ENCODE results near the gene PCDH7. TPM values are rescaled to one million over a fixed set of nuclear protein-coding genes. Genes with fewer than 3 reads are reported as not detected.

The PCDH7 gene
- total RNA-seq, 2 donors from 2014 or later: not detected

GRCh38 chr4:30722092-30722358 lies 1.9 kb downstream of the PCDH7 start:
- H3K27me3 Mint-ChIP-seq: peaks cover 32% of the 10 kb centered on the region
- H3K4me3 Mint-ChIP-seq: no peak overlapping the region
- peaks cover 7% of the 10 kb centered on the region for H3K36me3 Mint-ChIP-seq (ENCODE audit: low read depth)
- ATAC-seq (replicated peaks): no peak
- no peaks in the 10 kb centered on the region for H3K9me3 Mint-ChIP-seq
- H3K27ac Mint-ChIP-seq: no peak overlapping the region
- H3K4me1 Mint-ChIP-seq: peaks cover 4% of the 10 kb centered on the region

DNA sequence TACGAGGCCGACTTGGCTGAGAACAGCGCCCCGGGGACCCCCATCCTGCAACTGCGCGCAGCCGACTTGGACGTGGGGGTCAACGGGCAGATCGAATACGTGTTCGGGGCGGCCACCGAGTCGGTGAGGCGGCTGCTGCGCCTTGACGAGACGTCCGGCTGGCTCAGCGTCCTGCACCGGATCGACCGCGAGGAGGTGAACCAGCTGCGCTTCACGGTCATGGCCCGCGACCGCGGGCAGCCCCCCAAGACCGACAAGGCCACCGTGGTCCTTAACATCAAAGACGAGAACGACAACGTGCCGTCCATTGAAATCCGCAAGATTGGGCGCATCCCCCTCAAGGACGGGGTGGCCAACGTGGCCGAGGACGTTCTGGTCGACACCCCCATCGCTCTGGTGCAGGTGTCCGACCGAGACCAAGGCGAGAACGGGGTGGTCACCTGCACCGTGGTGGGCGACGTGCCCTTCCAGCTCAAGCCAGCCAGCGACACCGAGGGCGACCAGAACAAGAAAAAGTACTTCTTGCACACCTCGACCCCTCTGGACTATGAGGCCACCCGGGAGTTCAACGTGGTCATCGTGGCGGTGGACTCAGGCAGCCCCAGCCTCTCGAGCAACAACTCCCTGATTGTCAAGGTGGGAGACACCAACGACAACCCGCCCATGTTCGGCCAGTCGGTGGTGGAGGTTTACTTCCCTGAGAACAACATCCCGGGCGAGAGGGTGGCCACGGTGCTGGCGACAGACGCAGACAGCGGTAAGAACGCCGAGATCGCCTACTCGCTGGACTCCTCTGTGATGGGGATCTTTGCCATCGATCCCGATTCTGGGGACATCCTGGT lies 2.4 kb downstream of the PCDH7 start:
- peaks cover 30% of the 10 kb centered on the region for H3K27me3 Mint-ChIP-seq
- peaks cover under 1% of the 10 kb centered on the region for H3K4me1 Mint-ChIP-seq
- no peaks in the 10 kb centered on the region for H3K9me3 Mint-ChIP-seq
- H3K4me3 Mint-ChIP-seq: no peak overlapping the region
- ATAC-seq (replicated peaks): no peak
- peaks cover 7% of the 10 kb centered on the region for H3K36me3 Mint-ChIP-seq (ENCODE audit: low read depth)
- no peak overlapping the region for H3K27ac Mint-ChIP-seq

DNA sequence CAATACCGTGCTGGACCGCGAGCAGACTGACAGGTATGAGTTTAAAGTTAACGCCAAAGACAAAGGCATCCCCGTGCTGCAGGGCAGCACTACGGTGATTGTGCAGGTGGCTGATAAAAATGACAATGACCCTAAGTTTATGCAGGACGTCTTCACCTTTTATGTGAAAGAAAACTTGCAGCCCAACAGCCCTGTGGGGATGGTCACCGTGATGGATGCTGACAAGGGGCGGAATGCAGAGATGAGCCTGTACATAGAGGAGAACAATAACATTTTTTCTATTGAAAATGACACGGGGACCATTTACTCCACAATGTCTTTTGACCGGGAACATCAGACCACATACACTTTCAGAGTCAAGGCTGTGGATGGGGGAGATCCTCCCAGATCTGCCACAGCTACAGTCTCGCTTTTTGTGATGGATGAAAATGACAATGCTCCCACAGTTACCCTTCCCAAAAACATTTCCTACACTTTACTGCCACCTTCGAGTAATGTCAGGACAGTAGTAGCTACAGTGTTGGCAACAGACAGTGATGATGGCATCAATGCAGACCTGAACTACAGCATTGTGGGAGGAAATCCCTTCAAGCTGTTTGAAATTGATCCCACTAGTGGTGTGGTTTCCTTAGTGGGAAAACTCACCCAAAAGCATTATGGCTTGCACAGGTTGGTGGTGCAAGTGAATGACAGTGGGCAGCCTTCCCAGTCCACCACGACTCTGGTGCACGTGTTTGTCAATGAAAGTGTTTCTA lies 3.2 kb downstream of the PCDH7 start:
- no peak for ATAC-seq (replicated peaks)
- H3K9me3 Mint-ChIP-seq: no peaks in the 10 kb centered on the region
- no peak overlapping the region for H3K4me3 Mint-ChIP-seq
- H3K4me1 Mint-ChIP-seq: no peaks in the 10 kb centered on the region
- peaks cover 25% of the 10 kb centered on the region for H3K27me3 Mint-ChIP-seq
- peaks cover 7% of the 10 kb centered on the region for H3K36me3 Mint-ChIP-seq (ENCODE audit: low read depth)
- no peak overlapping the region for H3K27ac Mint-ChIP-seq

DNA sequence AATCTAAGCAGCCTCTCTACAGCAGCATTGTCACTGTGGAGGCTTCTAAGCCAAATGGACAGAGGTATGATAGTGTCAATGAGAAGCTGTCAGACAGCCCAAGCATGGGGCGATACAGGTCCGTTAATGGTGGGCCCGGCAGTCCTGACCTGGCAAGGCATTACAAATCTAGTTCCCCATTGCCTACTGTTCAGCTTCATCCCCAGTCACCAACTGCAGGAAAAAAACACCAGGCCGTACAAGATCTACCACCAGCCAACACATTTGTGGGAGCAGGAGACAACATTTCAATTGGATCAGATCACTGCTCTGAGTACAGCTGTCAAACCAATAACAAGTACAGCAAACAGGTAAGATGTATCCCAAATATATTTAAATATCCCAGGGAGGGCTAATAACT lies 4.1 kb downstream of the PCDH7 start:
- no peaks in the 10 kb centered on the region for H3K4me1 Mint-ChIP-seq
- no peak overlapping the region for H3K4me3 Mint-ChIP-seq
- peaks cover 7% of the 10 kb centered on the region for H3K36me3 Mint-ChIP-seq (ENCODE audit: low read depth)
- H3K27me3 Mint-ChIP-seq: peaks cover 17% of the 10 kb centered on the region
- H3K27ac Mint-ChIP-seq: no peak overlapping the region
- H3K9me3 Mint-ChIP-seq: no peaks in the 10 kb centered on the region
- no peak for ATAC-seq (replicated peaks)

GRCh38 chr4:30725562-30725961 lies 5.4 kb downstream of the PCDH7 start:
- no peaks in the 10 kb centered on the region for H3K4me1 Mint-ChIP-seq
- no peak overlapping the region for H3K27ac Mint-ChIP-seq
- H3K27me3 Mint-ChIP-seq: peaks cover 15% of the 10 kb centered on the region
- H3K9me3 Mint-ChIP-seq: no peaks in the 10 kb centered on the region
- peaks cover 5% of the 10 kb centered on the region for H3K36me3 Mint-ChIP-seq (ENCODE audit: low read depth)
- no peak for ATAC-seq (replicated peaks)
- H3K4me3 Mint-ChIP-seq: no peak overlapping the region

DNA sequence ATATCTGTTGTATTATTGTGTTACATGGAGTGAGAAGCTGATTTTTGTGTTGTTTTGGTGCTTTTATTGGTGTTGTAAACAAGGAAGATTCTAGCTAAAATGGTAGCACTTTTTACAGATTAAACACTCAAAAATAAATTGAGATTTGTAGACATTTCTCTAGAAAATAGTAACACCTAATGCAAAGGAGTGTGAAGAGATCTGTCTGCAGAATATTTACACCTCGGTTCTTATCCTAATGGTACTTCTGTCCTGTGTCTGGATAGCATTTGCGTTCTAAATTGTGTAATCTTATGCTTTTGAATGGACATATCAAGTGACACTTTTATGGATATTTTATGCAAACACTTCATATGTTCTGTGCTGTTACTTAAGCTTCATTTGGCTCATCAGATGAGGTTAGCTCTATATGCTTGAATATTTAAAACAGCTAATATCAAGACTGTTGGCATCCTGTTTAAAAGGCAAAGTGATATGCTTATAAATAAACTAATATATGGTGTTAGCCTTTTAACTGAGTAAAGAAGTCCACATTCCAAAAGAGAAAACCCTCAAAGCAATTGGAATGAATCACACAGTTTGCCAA lies 6.0 kb downstream of the PCDH7 start:
- no peak for ATAC-seq (replicated peaks)
- H3K27ac Mint-ChIP-seq: no peak overlapping the region
- H3K36me3 Mint-ChIP-seq (ENCODE audit: low read depth): no peaks in the 10 kb centered on the region

DNA sequence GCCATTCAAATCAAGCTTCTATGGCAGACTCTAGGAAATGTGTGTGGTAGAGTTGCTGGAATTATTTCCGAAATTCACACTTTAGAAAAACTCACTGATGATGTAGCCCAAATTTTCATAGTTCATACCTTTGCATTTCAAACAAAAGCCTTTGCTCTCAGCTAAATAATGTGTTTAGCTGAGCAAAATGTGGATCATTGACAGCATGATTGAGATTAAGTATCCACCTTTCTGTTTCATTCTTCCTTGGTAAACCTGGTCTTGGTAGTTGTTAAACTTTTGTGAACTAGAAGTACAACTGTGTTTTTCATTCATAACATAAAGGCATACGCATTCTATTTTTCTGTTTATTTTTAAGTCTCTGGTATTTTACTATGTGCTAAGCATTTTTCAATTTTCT lies 7.2 kb downstream of the PCDH7 start:
- Mint-ChIP-seq H3K4me1 (no peaks in the 10 kb centered on the region), H3K9me3 (no peaks in the 10 kb centered on the region), H3K27ac (no peak overlapping the region), H3K4me3 (no peak overlapping the region), H3K36me3 (ENCODE audit: low read depth) (no peaks in the 10 kb centered on the region), H3K27me3 (peaks cover 10% of the 10 kb centered on the region)
- no peak for ATAC-seq (replicated peaks)

More for the DNA sequence above, 6.0 kb downstream of the PCDH7 start:
- no peak overlapping the region for H3K4me3 Mint-ChIP-seq
- peaks cover 10% of the 10 kb centered on the region for H3K27me3 Mint-ChIP-seq
- no peaks in the 10 kb centered on the region for H3K9me3 Mint-ChIP-seq
- no peaks in the 10 kb centered on the region for H3K4me1 Mint-ChIP-seq

DNA sequence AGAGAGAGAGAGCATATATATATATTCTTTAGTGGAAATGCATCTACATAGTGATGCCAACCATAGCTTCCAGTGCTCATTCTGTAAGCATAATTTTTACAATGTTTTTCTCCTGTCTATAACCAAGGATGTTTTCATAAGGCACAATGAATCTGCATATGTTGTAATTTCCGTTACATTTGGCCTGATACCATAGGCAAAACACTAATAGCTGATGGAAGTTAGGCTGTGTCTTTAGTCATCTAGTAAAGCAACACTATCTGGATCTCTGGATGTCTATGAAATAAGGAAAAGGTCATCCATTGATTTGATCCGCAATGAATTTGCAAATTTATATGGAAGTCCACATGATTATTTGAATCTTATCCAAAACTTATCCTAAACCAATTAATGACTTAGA lies 8.1 kb downstream of the PCDH7 start:
- peaks cover 7% of the 10 kb centered on the region for H3K27me3 Mint-ChIP-seq
- ATAC-seq (replicated peaks): no peak
- no peaks in the 10 kb centered on the region for H3K9me3 Mint-ChIP-seq
- no peak overlapping the region for H3K27ac Mint-ChIP-seq
- no peaks in the 10 kb centered on the region for H3K4me1 Mint-ChIP-seq
- no peak overlapping the region for H3K4me3 Mint-ChIP-seq
- no peaks in the 10 kb centered on the region for H3K36me3 Mint-ChIP-seq (ENCODE audit: low read depth)

- Mint-ChIP-seq H3K9me3 (peaks cover 9% of the 10 kb centered on the region), H3K27me3 (no peaks in the 10 kb centered on the region), H3K27ac (no peak overlapping the region), H3K36me3 (ENCODE audit: low read depth) (no peaks in the 10 kb centered on the region), H3K4me1 (no peaks in the 10 kb centered on the region), H3K4me3 (no peak overlapping the region)
- ATAC-seq (replicated peaks): no peak
Observed at GRCh38 chr4:30743897-30744296, 23.7 kb downstream of the PCDH7 start.

GRCh38 chr4:30744386-30744785 lies 24.2 kb downstream of the PCDH7 start:
- Mint-ChIP-seq H3K9me3 (peaks cover 9% of the 10 kb centered on the region), H3K4me3 (no peak overlapping the region), H3K27ac (no peak overlapping the region), H3K27me3 (no peaks in the 10 kb centered on the region), H3K36me3 (ENCODE audit: low read depth) (no peaks in the 10 kb centered on the region), H3K4me1 (no peaks in the 10 kb centered on the region)
- no peak for ATAC-seq (replicated peaks)

DNA sequence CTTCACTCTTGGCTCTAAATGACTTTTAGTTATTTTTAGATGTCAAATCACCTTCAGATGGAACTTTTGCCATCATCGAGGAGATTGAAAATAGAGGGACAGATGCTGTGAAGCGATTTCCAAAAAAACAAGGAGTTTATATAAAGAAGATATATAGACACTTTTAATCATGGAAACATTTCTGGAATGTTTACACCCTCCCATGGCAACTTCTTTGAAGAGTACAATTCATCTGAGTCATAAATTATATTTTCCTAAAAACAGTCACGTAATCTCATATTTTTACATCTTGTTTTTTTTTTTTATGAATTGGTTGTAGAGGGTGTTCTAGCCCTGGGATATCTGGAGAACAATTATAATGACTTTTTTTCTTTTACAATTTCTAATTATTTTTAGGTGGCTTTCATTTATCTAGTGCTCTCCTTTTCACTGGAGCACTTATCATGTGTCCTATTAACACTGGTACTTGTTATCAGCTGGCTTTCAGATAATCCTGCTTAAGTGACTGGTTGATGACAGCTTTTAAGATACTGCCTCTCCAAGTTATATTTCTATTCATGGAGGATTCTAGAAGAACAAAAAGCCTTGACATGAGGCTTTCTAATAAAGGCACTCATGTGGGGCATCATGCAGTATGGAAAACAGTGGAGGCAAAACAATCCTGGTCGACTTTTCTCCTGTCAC lies 24.9 kb downstream of the PCDH7 start:
- no peak overlapping the region for H3K4me3 Mint-ChIP-seq
- no peaks in the 10 kb centered on the region for H3K4me1 Mint-ChIP-seq
- no peak overlapping the region for H3K27ac Mint-ChIP-seq
- H3K36me3 Mint-ChIP-seq (ENCODE audit: low read depth): no peaks in the 10 kb centered on the region
- H3K27me3 Mint-ChIP-seq: no peaks in the 10 kb centered on the region
- H3K9me3 Mint-ChIP-seq: peaks cover 9% of the 10 kb centered on the region
- no peak for ATAC-seq (replicated peaks)

- no peak overlapping the region for H3K27ac Mint-ChIP-seq
- no peak for ATAC-seq (replicated peaks)
- no peaks in the 10 kb centered on the region for H3K4me1 Mint-ChIP-seq
- no peaks in the 10 kb centered on the region for H3K36me3 Mint-ChIP-seq (ENCODE audit: low read depth)
- H3K9me3 Mint-ChIP-seq: peaks cover 9% of the 10 kb centered on the region
- H3K27me3 Mint-ChIP-seq: no peaks in the 10 kb centered on the region
- no peak overlapping the region for H3K4me3 Mint-ChIP-seq
Observed at GRCh38 chr4:30746735-30747134, 26.6 kb downstream of the PCDH7 start.

DNA sequence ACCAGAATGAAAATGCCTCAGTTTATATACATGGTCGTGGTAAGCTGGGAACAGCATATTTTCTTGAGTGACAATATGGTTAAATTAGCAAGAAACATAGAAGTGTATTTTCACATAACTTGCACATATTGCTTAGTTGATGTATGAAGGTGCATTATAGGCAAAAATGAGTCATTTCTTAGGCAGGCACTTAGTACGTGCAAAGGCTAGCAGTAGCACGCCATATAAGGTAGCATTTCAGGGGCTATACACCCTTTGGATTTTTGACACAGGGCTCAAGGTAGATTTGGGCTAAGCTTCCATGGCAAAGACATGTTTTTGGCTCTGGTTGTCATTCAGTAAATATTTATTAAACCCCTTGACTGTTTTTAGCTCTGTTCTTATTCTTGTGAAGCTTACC lies 33.1 kb downstream of the PCDH7 start:
- Mint-ChIP-seq H3K27me3 (no peaks in the 10 kb centered on the region), H3K9me3 (no peaks in the 10 kb centered on the region), H3K4me1 (no peaks in the 10 kb centered on the region), H3K4me3 (no peak overlapping the region), H3K36me3 (ENCODE audit: low read depth) (no peaks in the 10 kb centered on the region), H3K27ac (no peak overlapping the region)
- no peak for ATAC-seq (replicated peaks)

DNA sequence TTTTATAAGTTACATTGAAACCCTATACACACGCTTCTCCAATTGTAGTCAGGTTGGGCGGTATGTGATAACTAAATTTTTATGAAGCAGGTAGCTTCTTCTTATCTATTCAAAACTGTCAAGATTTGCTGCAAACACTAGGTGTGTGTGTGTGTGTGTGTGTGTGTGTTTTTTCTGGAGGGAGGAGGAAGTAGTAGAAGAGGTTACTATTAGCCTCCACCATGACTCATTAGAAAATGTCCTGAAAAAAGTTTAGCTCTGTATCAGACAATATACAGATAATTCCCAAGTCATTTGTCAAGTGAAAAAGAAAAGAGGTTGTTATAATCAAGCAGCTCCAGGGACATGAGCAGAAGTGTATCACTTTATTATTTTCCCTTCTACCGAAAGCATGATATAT lies 33.9 kb downstream of the PCDH7 start:
- Mint-ChIP-seq H3K27ac (no peak overlapping the region), H3K36me3 (ENCODE audit: low read depth) (no peaks in the 10 kb centered on the region), H3K27me3 (no peaks in the 10 kb centered on the region), H3K4me3 (no peak overlapping the region), H3K4me1 (no peaks in the 10 kb centered on the region), H3K9me3 (no peaks in the 10 kb centered on the region)
- no peak for ATAC-seq (replicated peaks)

- H3K27ac Mint-ChIP-seq: no peak overlapping the region
Observed at GRCh38 chr4:30755346-30755745, 35.2 kb downstream of the PCDH7 start.

More at GRCh38 chr4:30755346-30755745, 35.2 kb downstream of the PCDH7 start:
- no peak overlapping the region for H3K4me3 Mint-ChIP-seq
- H3K27me3 Mint-ChIP-seq: no peaks in the 10 kb centered on the region
- no peaks in the 10 kb centered on the region for H3K4me1 Mint-ChIP-seq
- no peaks in the 10 kb centered on the region for H3K9me3 Mint-ChIP-seq
- ATAC-seq (replicated peaks): no peak
- H3K36me3 Mint-ChIP-seq (ENCODE audit: low read depth): no peaks in the 10 kb centered on the region
